HepG2 (cell line): ENCODE data around the gene YIF1A. TPM values are rescaled to one million over a fixed set of nuclear protein-coding genes. Genes with fewer than 3 reads are reported as not detected.

Source experiments
- IRF2 ChIP-seq: IDR thresholded peaks from 2 replicates; pipeline ENCODE4 v1.6.1; 2018; ENCODE audit warnings: missing genetic modification reagents, missing compliant biosample characterization
- KLF15 ChIP-seq: sonication (generic); formaldehyde crosslinking; IDR thresholded peaks from 2 replicates; pipeline ENCODE4 v1.8.1; 2023; ENCODE audit warnings: borderline replicate concordance, mild to moderate bottlenecking, inconsistent platforms, missing genetic modification reagents, mixed read lengths
- MAX ChIP-seq: IDR thresholded peaks from 2 replicates; pipeline ENCODE4 v1.6.1; 2012; ENCODE audit warnings: inconsistent platforms
- SALL2 ChIP-seq: sonication (generic); formaldehyde crosslinking; IDR thresholded peaks from 2 replicates; pipeline ENCODE4 v1.8.1; 2023; ENCODE audit warnings: mild to moderate bottlenecking, missing genetic modification reagents, inconsistent platforms
- THAP11 ChIP-seq: IDR thresholded peaks from 2 replicates; pipeline ENCODE4 v1.6.1; 2016; ENCODE audit warnings: missing biosample characterization, missing genetic modification reagents
- ZHX2 ChIP-seq, 2 experiments: sonication (generic) in 1 of 2; formaldehyde crosslinking in 1 of 2; IDR thresholded peaks; 2 replicates each; pipeline versions ENCODE4 v1.6.1 to v1.9.0; 2014 to 2022; ENCODE audit warnings: antibody characterized with exemption in 1 of 2, borderline replicate concordance in 1 of 2, inconsistent platforms in 1 of 2, low read depth in 1 of 2, missing genetic modification reagents in 1 of 2
- ZNF101 ChIP-seq: sonication (generic); formaldehyde crosslinking; IDR thresholded peaks from 2 replicates; pipeline ENCODE4 v1.4.0; 2020; ENCODE audit warnings: mild to moderate bottlenecking, low read depth, missing genetic modification reagents, borderline replicate concordance
- ZNF12 ChIP-seq: sonication (generic); formaldehyde crosslinking; IDR thresholded peaks from 2 replicates; pipeline ENCODE4 v1.5.0; 2020; ENCODE audit warnings: missing genetic modification reagents
- ZNF468 ChIP-seq: sonication (generic); formaldehyde crosslinking; IDR thresholded peaks from 2 replicates; pipeline ENCODE4 v1.8.0; 2022; ENCODE audit warnings: mild to moderate bottlenecking, moderate library complexity, missing genetic modification reagents
- ZNF775 ChIP-seq: sonication (generic); formaldehyde crosslinking; IDR thresholded peaks from 2 replicates; pipeline ENCODE4 v1.4.0; 2020; ENCODE audit warnings: missing genetic modification reagents, mild to moderate bottlenecking, moderate library complexity, borderline replicate concordance
- ZNF776 ChIP-seq: sonication (generic); formaldehyde crosslinking; IDR thresholded peaks from 2 replicates; pipeline ENCODE4 v1.4.0; 2020; ENCODE audit warnings: mild to moderate bottlenecking, missing genetic modification reagents
- polyA plus RNA-seq, 8 experiments: library from polyadenylated mRNA; depleted of rRNA in 3 of 8; stranded (reverse) in 7 of 8; unstranded in 1 of 8; fragments of >200 nt; fragmentation: Illumina TruSeq in 4 of 8; extraction: Trizol in 4 of 8; gene quantifications; 2 replicates each; pipeline versions ENCODE4 v1.2.1 to v1.2.3, GENCODE V29; 2011 to 2016; ENCODE audit warnings: low read depth in 4 of 8, missing spikeins in 1 of 8, mixed read lengths in 1 of 8; ENCODE audit not compliant: insufficient read depth in 1 of 8
- total RNA-seq, 5 experiments: library from RNA; depleted of rRNA; stranded (reverse); fragments of >200 nt; fragmentation: Illumina TruSeq; extraction: Trizol; gene quantifications; 2 replicates each; pipeline ENCODE4 v1.2.3, GENCODE V29; 2016; ENCODE audit warnings: low read depth in 1 of 5
- TF ChIP-seq, protein P1 (sequence below): sonication (generic); formaldehyde crosslinking; IDR thresholded peaks from 2 replicates; pipeline ENCODE4 v1.5.0; 2020; ENCODE audit warnings: mild to moderate bottlenecking, missing genetic modification reagents, borderline replicate concordance

The YIF1A gene
- total and polyA plus RNA-seq, 2 of the 13 experiments (the other 11 are each of a cell fraction or from before 2014, with no cell fraction given) = 133 to 145 TPM

- TF ChIP-seq ZHX2 (IDR thresholded peaks at IDR 0.05; ENCODE audit: low read depth) (no peak), ZHX2 (CRISPR knock-in tag; IDR thresholded peaks at IDR 0.05; ENCODE audit: borderline replicate concordance) (0 out of 2 replicates have a peak, but pooled peaks have one; percentile 30), MAX (peak; percentile 71), ZNF776 (peak; percentile 63; the same call in 1 of the 2 replicates), SALL2 (CRISPR knock-in tag) (no peak), ZNF775 (0 out of 2 replicates have a peak, but pooled peaks have one; percentile 21), IRF2 (peak; percentile 11; the same call in 1 of the 2 replicates), KLF15 (no peak; the same call in 1 of the 2 replicates), THAP11 (CRISPR knock-in tag) (peak; percentile 40; the same call in 1 of the 2 replicates), ZNF101 (no peak), ZNF468 (CRISPR knock-in tag) (no peak), ZNF12 (CRISPR knock-in tag) (peak; percentile 38; the same call in 1 of the 2 replicates)
- TF ChIP-seq, protein P1, sequence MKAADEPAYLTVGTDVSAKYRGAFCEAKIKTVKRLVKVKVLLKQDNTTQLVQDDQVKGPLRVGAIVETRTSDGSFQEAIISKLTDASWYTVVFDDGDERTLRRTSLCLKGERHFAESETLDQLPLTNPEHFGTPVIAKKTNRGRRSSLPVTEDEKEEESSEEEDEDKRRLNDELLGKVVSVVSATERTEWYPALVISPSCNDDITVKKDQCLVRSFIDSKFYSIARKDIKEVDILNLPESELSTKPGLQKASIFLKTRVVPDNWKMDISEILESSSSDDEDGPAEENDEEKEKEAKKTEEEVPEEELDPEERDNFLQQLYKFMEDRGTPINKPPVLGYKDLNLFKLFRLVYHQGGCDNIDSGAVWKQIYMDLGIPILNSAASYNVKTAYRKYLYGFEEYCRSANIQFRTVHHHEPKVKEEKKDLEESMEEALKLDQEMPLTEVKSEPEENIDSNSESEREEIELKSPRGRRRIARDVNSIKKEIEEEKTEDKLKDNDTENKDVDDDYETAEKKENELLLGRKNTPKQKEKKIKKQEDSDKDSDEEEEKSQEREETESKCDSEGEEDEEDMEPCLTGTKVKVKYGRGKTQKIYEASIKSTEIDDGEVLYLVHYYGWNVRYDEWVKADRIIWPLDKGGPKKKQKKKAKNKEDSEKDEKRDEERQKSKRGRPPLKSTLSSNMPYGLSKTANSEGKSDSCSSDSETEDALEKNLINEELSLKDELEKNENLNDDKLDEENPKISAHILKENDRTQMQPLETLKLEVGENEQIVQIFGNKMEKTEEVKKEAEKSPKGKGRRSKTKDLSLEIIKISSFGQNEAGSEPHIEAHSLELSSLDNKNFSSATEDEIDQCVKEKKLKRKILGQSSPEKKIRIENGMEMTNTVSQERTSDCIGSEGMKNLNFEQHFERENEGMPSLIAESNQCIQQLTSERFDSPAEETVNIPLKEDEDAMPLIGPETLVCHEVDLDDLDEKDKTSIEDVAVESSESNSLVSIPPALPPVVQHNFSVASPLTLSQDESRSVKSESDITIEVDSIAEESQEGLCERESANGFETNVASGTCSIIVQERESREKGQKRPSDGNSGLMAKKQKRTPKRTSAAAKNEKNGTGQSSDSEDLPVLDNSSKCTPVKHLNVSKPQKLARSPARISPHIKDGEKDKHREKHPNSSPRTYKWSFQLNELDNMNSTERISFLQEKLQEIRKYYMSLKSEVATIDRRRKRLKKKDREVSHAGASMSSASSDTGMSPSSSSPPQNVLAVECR = peak; percentile 47; the same call in 1 of the 2 replicates
These were observed 23.8 kb upstream of the YIF1A start (continued) for GRCh38 chr11:66312549-66313320.
